Thymus (tissue), 14 donors: Measurements from ENCODE around the gene C12orf43. TPM values are rescaled to one million over a fixed set of nuclear protein-coding genes. Genes with fewer than 3 reads are reported as not detected.
"Not testable (repeated sequence)": the region's sequence is repeated elsewhere in the genome, so short reads cannot be mapped to it uniquely, and the experiment has no call there.

Experiments used
- DNase-seq, 9 donors: peaks; one replicate each; pipeline ENCODE4 v3.0.0-alpha.2; 2013; ENCODE audit warnings: low spot score in 9 of 9, low read depth in 6 of 9, missing footprints in 1 of 9
- H3K27ac ChIP-seq, 2 donors: one replicate each; pipeline ENCODE4 v1.5.1; 2013; ENCODE audit warnings: control low read depth in 1 of 2, low read depth in 1 of 2, low read length in 1 of 2, mild to moderate bottlenecking in 1 of 2, moderate library complexity in 1 of 2
- H3K27me3 ChIP-seq, 2 donors: one replicate each; pipeline ENCODE4 v1.5.1; 2013; ENCODE audit warnings: low read length in 1 of 2; ENCODE audit not compliant: control insufficient read depth in 2 of 2, insufficient read depth in 1 of 2
- H3K36me3 ChIP-seq, 2 donors: one replicate each; pipeline ENCODE4 v1.5.1; 2013; ENCODE audit warnings: low read length in 1 of 2, mild to moderate bottlenecking in 1 of 2, moderate library complexity in 1 of 2; ENCODE audit not compliant: control insufficient read depth in 2 of 2, insufficient read depth in 2 of 2
- H3K4me1 ChIP-seq, 2 donors: one replicate each; pipeline ENCODE4 v1.5.1; 2013; ENCODE audit warnings: low read length in 2 of 2; ENCODE audit not compliant: control insufficient read depth in 2 of 2, insufficient read depth in 2 of 2
- H3K4me3 ChIP-seq, 2 donors: one replicate each; pipeline ENCODE4 v1.5.1; 2013; ENCODE audit warnings: low read length in 2 of 2, control low read depth in 1 of 2, mild to moderate bottlenecking in 1 of 2
- H3K9me3 ChIP-seq, 2 donors: one replicate each; pipeline ENCODE4 v1.5.1; 2013; ENCODE audit warnings: low read length in 1 of 2, mild to moderate bottlenecking in 1 of 2; ENCODE audit not compliant: control insufficient read depth in 2 of 2, insufficient read depth in 1 of 2
- WGBS: extraction: QIAGEN DNeasy Blood & Tissue Kit; methylation state at CpG from one replicate; pipeline ENCODE4 v1.1.7; 2013; 5-methylcytosine and 5-hydroxymethylcytosine counted together
- long read RNA-seq, 10 donors: transcript quantifications; one replicate each; lab custom pipeline, GENCODE V29; 2026
- polyA plus RNA-seq: library from polyadenylated mRNA; stranded (reverse); fragments of 200-250 nt; gene quantifications from one replicate; pipeline ENCODE4 v1.2.3, GENCODE V29; 2013
- total RNA-seq: library from RNA; stranded (reverse); fragments of 120-200 nt; gene quantifications from one replicate; pipeline ENCODE4 v1.2.4, GENCODE V29; 2013
- donor health status: healthy.

C12orf43 gene
- 10.3 TPM for total RNA-seq
- polyA plus RNA-seq: 10.1 TPM
- long read RNA-seq, donor 1, full-length matches to known transcripts: 1 of 1 reads
- long read RNA-seq, donor 1, partial matches to known transcripts: 0 of 1 reads
- long read RNA-seq, donor 1, other reads (novel, unspliced or antisense): 0 of 1 reads
- long read RNA-seq, donor 2: 0 reads
- long read RNA-seq, donor 3, full-length matches to known transcripts: 3 of 3 reads
- long read RNA-seq, donor 3, partial matches to known transcripts: 0 of 3 reads
- long read RNA-seq, donor 3, other reads (novel, unspliced or antisense): 0 of 3 reads
- long read RNA-seq, donor 4, full-length matches to known transcripts: 2 of 2 reads
- long read RNA-seq, donor 4, partial matches to known transcripts: 0 of 2 reads
- long read RNA-seq, donor 4, other reads (novel, unspliced or antisense): 0 of 2 reads
- long read RNA-seq, donor 5, full-length matches to known transcripts: 4 of 4 reads
- long read RNA-seq, donor 5, partial matches to known transcripts: 0 of 4 reads
- long read RNA-seq, donor 5, other reads (novel, unspliced or antisense): 0 of 4 reads
- long read RNA-seq, donor 6, full-length matches to known transcripts: 2 of 2 reads
- long read RNA-seq, donor 6, partial matches to known transcripts: 0 of 2 reads
- long read RNA-seq, donor 6, other reads (novel, unspliced or antisense): 0 of 2 reads
- long read RNA-seq, donor 7, full-length matches to known transcripts: 1 of 1 reads
- long read RNA-seq, donor 7, partial matches to known transcripts: 0 of 1 reads
- long read RNA-seq, donor 7, other reads (novel, unspliced or antisense): 0 of 1 reads
- long read RNA-seq, donor 8: 0 reads
- long read RNA-seq, donor 9: 0 reads
- long read RNA-seq, donor 10, full-length matches to known transcripts: 2 of 2 reads
- long read RNA-seq, donor 10, partial matches to known transcripts: 0 of 2 reads
- long read RNA-seq, donor 10, other reads (novel, unspliced or antisense): 0 of 2 reads

GRCh38 chr12:121015825-121016766 is at the start of gene C12orf43:
Gene C12orf43 (minus strand): TSS chr12:121016487. CDS start chr12:121016474, 13 bp downstream.
- peak within 1 kb of the TSS; percentile 77 to 87 for H3K27ac ChIP-seq
- peaks cover 4 to 11% of the 10 kb centered on the region in 2 donors for H3K4me1 ChIP-seq
- 2% methylated on average over 34 of the region's 34 CpGs for WGBS

GRCh38 chr12:121065345-121065744 is 49.1 kb upstream of the C12orf43 start:
- Histone ChIP-seq H3K27me3 (no peaks in the 10 kb centered on the region), H3K9me3 (no peaks in the 10 kb centered on the region), H3K27ac (no peak overlapping the region), H3K36me3 (no peaks in the 10 kb centered on the region), H3K4me1 (peaks cover 1 to 6% of the 10 kb centered on the region in 2 donors), H3K4me3 (no peak overlapping the region)
- WGBS: 52% methylated on average over 2 of the region's 2 CpGs
- no peak for DNase-seq

More at GRCh38 chr12:121015825-121016766, at the start of gene C12orf43:
- Histone ChIP-seq H3K36me3 (peaks cover 0 to 10% of the 10 kb centered on the region in 2 donors), H3K9me3 (peaks cover 0 to 3% of the 10 kb centered on the region in 2 donors), H3K27me3 (no peaks in the 10 kb centered on the region), H3K4me3 (peak within 1 kb of the TSS; percentile 59 to 80)
- DNase-seq: peak; percentile 75 to 97 (median 89)

- H3K9me3 ChIP-seq, DNase-seq, H3K4me3 ChIP-seq, H3K36me3 ChIP-seq, H3K27ac ChIP-seq, H3K27me3 ChIP-seq: not testable (repeated sequence)
- 98% methylated on average over 12 of the region's 12 CpGs for WGBS
- H3K4me1 ChIP-seq: peaks cover 5 to 13% of the 10 kb centered on the region in 2 donors
Measured at GRCh38 chr12:121064586-121064985, 48.3 kb upstream of the C12orf43 start.

GRCh38 chr12:121064116-121064515 is 47.8 kb upstream of the C12orf43 start:
- no peak for DNase-seq
- no peak overlapping the region for H3K27ac ChIP-seq
- H3K4me1 ChIP-seq: peaks cover 5 to 16% of the 10 kb centered on the region in 2 donors
- WGBS: 100% methylated on average over 1 of the region's 1 CpG
- H3K4me3 ChIP-seq: no peak overlapping the region
- no peaks in the 10 kb centered on the region for H3K9me3 ChIP-seq
- no peaks in the 10 kb centered on the region for H3K27me3 ChIP-seq
- H3K36me3 ChIP-seq: no peaks in the 10 kb centered on the region

- H3K4me1 ChIP-seq: peaks cover 5 to 16% of the 10 kb centered on the region in 2 donors
- no peak overlapping the region for H3K4me3 ChIP-seq
- no peaks in the 10 kb centered on the region for H3K9me3 ChIP-seq
- H3K36me3 ChIP-seq: no peaks in the 10 kb centered on the region
- no peak for DNase-seq
- H3K27ac ChIP-seq: no peak overlapping the region
- WGBS: 97% methylated on average over 11 of the region's 11 CpGs
- no peaks in the 10 kb centered on the region for H3K27me3 ChIP-seq
Measured at GRCh38 chr12:121062391-121063045, 46.2 kb upstream of the C12orf43 start.

GRCh38 chr12:121061831-121062230 is 45.5 kb upstream of the C12orf43 start:
- peaks cover 5 to 16% of the 10 kb centered on the region in 2 donors for H3K4me1 ChIP-seq
- H3K36me3 ChIP-seq: no peaks in the 10 kb centered on the region
- H3K4me3 ChIP-seq: no peak overlapping the region
- no peaks in the 10 kb centered on the region for H3K27me3 ChIP-seq
- 72% methylated on average over 2 of the region's 2 CpGs for WGBS
- no peaks in the 10 kb centered on the region for H3K9me3 ChIP-seq
- no peak overlapping the region for H3K27ac ChIP-seq
- peak in 1 of 9 donors; percentile 16 for DNase-seq

- peak overlapping the region; percentile 40 to 54 for H3K4me3 ChIP-seq
- 50% methylated on average over 16 of the region's 16 CpGs for WGBS
- no peaks in the 10 kb centered on the region for H3K36me3 ChIP-seq
- H3K4me1 ChIP-seq: peaks cover 5 to 16% of the 10 kb centered on the region in 2 donors
- no peaks in the 10 kb centered on the region for H3K9me3 ChIP-seq
- peak; percentile 44 to 89 (median 59) for DNase-seq
- no peaks in the 10 kb centered on the region for H3K27me3 ChIP-seq
- H3K27ac ChIP-seq: peak overlapping the region; percentile 76 to 87
Measured at GRCh38 chr12:121060149-121061001, 44.1 kb upstream of the C12orf43 start.
